Neural cell (in vitro differentiated cells): ENCODE data around the gene GOLGA6L22. TPM values are rescaled to one million over a fixed set of nuclear protein-coding genes. Genes with fewer than 3 reads are reported as not detected.
"Not testable (repeated sequence)": the region's sequence is repeated elsewhere in the genome, so short reads cannot be mapped to it uniquely, and the experiment has no call there.

Experiments
- H2AFZ ChIP-seq: fragments of 200-600, 300-800 bp; sonication (generic), shearing (Covaris generic); 2 replicates; pipeline ENCODE4 v1.6.0; 2014; ENCODE audit warnings: low read depth, mild to moderate bottlenecking, antibody characterized with exemption, low read length, moderate library complexity
- H3F3A ChIP-seq: fragments of 200-600 bp; shearing (Covaris generic); 2 replicates; pipeline ENCODE4 v1.6.1; 2016; ENCODE audit warnings: mild to moderate bottlenecking, moderate library complexity, mixed read lengths, antibody characterized with exemption, low read length; ENCODE audit not compliant: insufficient read depth, poor library complexity, severe bottlenecking
- H3K27ac ChIP-seq: fragments of 200-600, 300-800 bp; sonication (generic), shearing (Covaris generic); 2 replicates; pipeline ENCODE4 v1.5.1; 2014; ENCODE audit warnings: mild to moderate bottlenecking, low read length, moderate library complexity
- H3K27me3 ChIP-seq: fragments of 300-800, 200-600 bp; sonication (generic), shearing (Covaris generic); 2 replicates; pipeline ENCODE4 v1.6.0; 2014; ENCODE audit warnings: mild to moderate bottlenecking, low read depth, low read length, moderate library complexity; ENCODE audit not compliant: insufficient read depth
- H3K36me3 ChIP-seq: fragments of 300-800, 200-600 bp; sonication (generic), shearing (Covaris generic); 2 replicates; pipeline ENCODE4 v1.5.1; 2014; ENCODE audit warnings: mild to moderate bottlenecking, antibody characterized with exemption, low read length, moderate library complexity; ENCODE audit not compliant: insufficient read depth
- H3K4me2 ChIP-seq: fragments of 300-800, 200-600 bp; sonication (generic), shearing (Covaris generic); 2 replicates; pipeline ENCODE4 v1.6.0; 2014; ENCODE audit warnings: mild to moderate bottlenecking, low read length
- H3K4me3 ChIP-seq: fragments of 300-800, 200-600 bp; sonication (generic), shearing (Covaris generic); 2 replicates; pipeline ENCODE4 v1.5.1; 2014; ENCODE audit warnings: mild to moderate bottlenecking, low read length, moderate library complexity
- H3K79me2 ChIP-seq: fragments of 200-600 bp; shearing (Covaris generic); replicated peaks from 2 replicates; pipeline ENCODE4 v1.6.0; 2014; ENCODE audit warnings: mild to moderate bottlenecking, low read length, moderate library complexity; ENCODE audit not compliant: insufficient read depth
- H3K9ac ChIP-seq: fragments of 300-800, 200-600 bp; sonication (generic), shearing (Covaris generic); 2 replicates; pipeline ENCODE4 v1.6.1; 2016; ENCODE audit warnings: mild to moderate bottlenecking, low read length, mixed read lengths
- H3K9me2 ChIP-seq: fragments of 200-600 bp; shearing (Covaris generic); 2 replicates; pipeline ENCODE4 v1.6.1; 2016; ENCODE audit warnings: mild to moderate bottlenecking, low read length, mixed read lengths; ENCODE audit not compliant: insufficient read depth
- H3K9me3 ChIP-seq: fragments of 200-600, 300-800 bp; sonication (generic), shearing (Covaris generic); 2 replicates; pipeline ENCODE4 v1.6.1; 2016; ENCODE audit warnings: mild to moderate bottlenecking, mixed run types, low read length, moderate library complexity, mixed read lengths
- H4K20me1 ChIP-seq: fragments of 200-600 bp; shearing (Covaris generic); 2 replicates; pipeline ENCODE4 v1.6.1; 2016; ENCODE audit warnings: mild to moderate bottlenecking, mixed run types; ENCODE audit not compliant: insufficient read depth
- POLR2AphosphoS5 ChIP-seq: IDR thresholded peaks from 2 replicates; pipeline ENCODE4 v1.6.1; 2012
- polyA plus RNA-seq: library from polyadenylated mRNA; depleted of rRNA; stranded (reverse); fragments of >200 nt; gene quantifications from 2 replicates; pipeline ENCODE4 v1.2.3, GENCODE V29; 2014
- small RNA-seq, 3 experiments: library from RNA; depleted of rRNA; stranded (forward); fragments of <200 nt; gene quantifications; one replicate each; pipeline ENCODE3, GENCODE V24; 2012

The GOLGA6L22 gene
- polyA plus RNA-seq, 1 donor from 2014 or later: not detected

- H4K20me1 ChIP-seq, H3K9me2 ChIP-seq, H3K79me2 ChIP-seq, H3K4me2 ChIP-seq, H3F3A ChIP-seq, H3K27ac ChIP-seq, H3K9me3 ChIP-seq, H3K9ac ChIP-seq, H3K27me3 ChIP-seq, H2AFZ ChIP-seq, H3K36me3 ChIP-seq: not testable (repeated sequence)
- H3K4me3 ChIP-seq: peak overlapping the region; percentile 54
- TF ChIP-seq POLR2AphosphoS5: peak; percentile 17
These were observed 35.9 kb downstream of the GOLGA6L22 start for GRCh38 chr15:22494490-22495113.

GRCh38 chr15:22497200-22497599 is 38.5 kb downstream of the GOLGA6L22 start:
- not testable (repeated sequence) for H4K20me1 ChIP-seq, H3K9ac ChIP-seq, H2AFZ ChIP-seq, H3K9me2 ChIP-seq, H3K9me3 ChIP-seq, H3K4me2 ChIP-seq, H3K36me3 ChIP-seq, H3K27ac ChIP-seq, H3K79me2 ChIP-seq, H3K4me3 ChIP-seq, H3F3A ChIP-seq, H3K27me3 ChIP-seq

- not testable (repeated sequence) for H3K27ac ChIP-seq, H4K20me1 ChIP-seq, H3K27me3 ChIP-seq, H3F3A ChIP-seq, H3K4me3 ChIP-seq, H3K79me2 ChIP-seq, H3K9me2 ChIP-seq, H3K4me2 ChIP-seq, H2AFZ ChIP-seq, H3K36me3 ChIP-seq, H3K9me3 ChIP-seq, H3K9ac ChIP-seq
These were observed 39.7 kb downstream of the GOLGA6L22 start for GRCh38 chr15:22498220-22498925.

GRCh38 chr15:22502272-22502671 is 43.6 kb downstream of the GOLGA6L22 start:
- not testable (repeated sequence) for H2AFZ ChIP-seq, H4K20me1 ChIP-seq, H3K4me2 ChIP-seq, H3K36me3 ChIP-seq, H3K79me2 ChIP-seq, H3K9ac ChIP-seq, H3K9me2 ChIP-seq, H3F3A ChIP-seq, H3K27ac ChIP-seq, H3K4me3 ChIP-seq, H3K9me3 ChIP-seq, H3K27me3 ChIP-seq

GRCh38 chr15:22506959-22507358 is 48.3 kb downstream of the GOLGA6L22 start:
- not testable (repeated sequence) for H4K20me1 ChIP-seq, H3K27ac ChIP-seq, H3K27me3 ChIP-seq

GRCh38 chr15:22516140-22516539 is 57.4 kb downstream of the GOLGA6L22 start:
- H3F3A ChIP-seq, H3K79me2 ChIP-seq, H3K9ac ChIP-seq, H3K27ac ChIP-seq, H3K4me3 ChIP-seq, H3K36me3 ChIP-seq, H4K20me1 ChIP-seq, H3K27me3 ChIP-seq, H3K4me2 ChIP-seq, H3K9me2 ChIP-seq, H2AFZ ChIP-seq, H3K9me3 ChIP-seq: not testable (repeated sequence)

More at GRCh38 chr15:22506959-22507358, 48.3 kb downstream of the GOLGA6L22 start:
- not testable (repeated sequence) for H3K4me3 ChIP-seq, H3K9ac ChIP-seq, H3K9me3 ChIP-seq, H3K36me3 ChIP-seq, H3K9me2 ChIP-seq, H3K4me2 ChIP-seq, H3F3A ChIP-seq, H2AFZ ChIP-seq, H3K79me2 ChIP-seq

Small RNAs within 50 kb of the gene (small RNA-seq; reads per million reads assigned to genes)
- gene RN7SL545P: 0 reads per million in 3 experiments
